GM19463 (cell line): ENCODE results near the gene FERMT3.

Experiments
- ATAC-seq: cut with Tn5 transposase; IDR thresholded peaks from one replicate; pipeline ENCODE4 v1.9.1; 2021; ENCODE audit warnings: mild to moderate bottlenecking, moderate library complexity; ENCODE audit not compliant: unreplicated experiment

The FERMT3 gene

DNA sequence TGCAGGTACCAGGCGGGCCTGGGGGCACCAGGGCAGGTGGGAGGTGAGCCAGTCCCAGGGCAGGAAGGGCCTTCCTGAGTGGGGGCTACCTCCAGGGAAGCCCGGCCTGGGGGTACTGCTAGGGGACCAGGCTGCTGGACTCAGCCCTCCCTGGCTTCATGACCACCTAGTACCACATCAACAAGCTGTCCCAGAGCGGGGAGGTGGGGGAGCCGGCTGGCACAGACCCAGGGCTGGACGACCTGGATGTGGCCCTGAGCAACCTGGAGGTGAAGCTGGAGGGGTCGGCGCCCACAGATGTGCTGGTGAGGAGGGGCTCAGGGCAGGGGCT is 12.8 kb downstream of the FERMT3 start:
- ATAC-seq: no peak

DNA sequence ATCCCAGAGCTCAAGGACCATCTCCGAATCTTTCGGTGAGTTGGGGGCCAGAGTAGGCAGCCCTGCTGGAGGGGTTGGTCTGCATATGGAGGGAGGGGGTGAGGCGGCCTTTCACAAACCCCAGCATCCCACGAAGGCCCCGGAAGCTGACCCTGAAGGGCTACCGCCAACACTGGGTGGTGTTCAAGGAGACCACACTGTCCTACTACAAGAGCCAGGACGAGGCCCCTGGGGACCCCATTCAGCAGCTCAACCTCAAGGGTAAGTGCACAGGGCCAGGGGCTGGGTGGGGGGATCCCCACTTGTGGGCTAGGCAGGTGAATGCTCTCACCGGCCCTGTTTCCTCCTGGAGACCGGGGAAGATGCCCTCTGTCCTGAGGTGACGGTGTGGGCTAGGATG is 13.2 kb downstream of the FERMT3 start:
- ATAC-seq: no peak

DNA sequence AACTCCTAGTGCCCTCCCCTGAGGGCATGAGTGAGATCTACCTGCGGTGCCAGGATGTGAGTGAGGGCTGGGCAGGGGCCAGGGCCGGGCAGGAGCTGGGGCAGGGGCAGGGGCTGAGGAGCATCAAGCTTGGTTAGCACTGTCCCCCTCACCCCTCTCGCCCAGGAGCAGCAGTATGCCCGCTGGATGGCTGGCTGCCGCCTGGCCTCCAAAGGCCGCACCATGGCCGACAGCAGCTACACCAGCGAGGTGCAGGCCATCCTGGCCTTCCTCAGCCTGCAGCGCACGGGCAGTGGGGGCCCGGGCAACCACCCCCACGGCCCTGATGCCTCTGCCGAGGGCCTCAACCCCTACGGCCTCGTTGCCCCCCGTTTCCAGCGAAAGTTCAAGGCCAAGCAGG is 13.8 kb downstream of the FERMT3 start:
- no peak for ATAC-seq

DNA sequence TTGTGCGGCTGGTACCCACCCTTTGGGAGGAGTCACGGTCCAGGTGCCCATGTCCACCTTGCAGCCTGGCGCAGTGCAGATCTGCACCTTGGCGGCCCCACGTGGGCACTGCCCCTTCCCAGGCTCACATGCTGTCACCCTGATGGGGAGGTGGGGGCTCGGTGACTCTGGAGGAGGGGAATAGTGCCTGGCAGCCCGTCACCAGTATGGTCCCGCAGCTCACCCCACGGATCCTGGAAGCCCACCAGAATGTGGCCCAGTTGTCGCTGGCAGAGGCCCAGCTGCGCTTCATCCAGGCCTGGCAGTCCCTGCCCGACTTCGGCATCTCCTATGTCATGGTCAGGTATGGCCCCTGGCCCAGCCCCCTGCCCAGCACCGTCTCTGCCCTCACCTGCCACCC is 14.3 kb downstream of the FERMT3 start:
- ATAC-seq: no peak

DNA sequence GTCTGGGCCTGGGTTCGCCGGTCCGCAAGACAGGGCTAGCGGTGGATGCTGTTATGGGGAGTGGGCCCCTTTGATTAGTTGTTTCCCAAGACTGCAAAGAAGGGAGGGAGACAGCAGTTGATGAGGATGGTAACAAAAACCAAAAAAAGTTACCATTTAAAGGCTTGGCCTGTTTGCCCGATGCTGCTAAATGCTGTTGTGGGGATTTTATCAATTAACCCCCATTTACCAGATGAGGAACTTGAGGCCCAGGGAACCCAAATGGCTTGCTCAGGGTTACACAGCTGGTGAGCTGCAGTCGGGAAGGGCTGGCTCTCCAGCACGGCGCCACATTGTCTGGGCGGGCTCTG is 16.1 kb downstream of the FERMT3 start:
- no peak for ATAC-seq

DNA sequence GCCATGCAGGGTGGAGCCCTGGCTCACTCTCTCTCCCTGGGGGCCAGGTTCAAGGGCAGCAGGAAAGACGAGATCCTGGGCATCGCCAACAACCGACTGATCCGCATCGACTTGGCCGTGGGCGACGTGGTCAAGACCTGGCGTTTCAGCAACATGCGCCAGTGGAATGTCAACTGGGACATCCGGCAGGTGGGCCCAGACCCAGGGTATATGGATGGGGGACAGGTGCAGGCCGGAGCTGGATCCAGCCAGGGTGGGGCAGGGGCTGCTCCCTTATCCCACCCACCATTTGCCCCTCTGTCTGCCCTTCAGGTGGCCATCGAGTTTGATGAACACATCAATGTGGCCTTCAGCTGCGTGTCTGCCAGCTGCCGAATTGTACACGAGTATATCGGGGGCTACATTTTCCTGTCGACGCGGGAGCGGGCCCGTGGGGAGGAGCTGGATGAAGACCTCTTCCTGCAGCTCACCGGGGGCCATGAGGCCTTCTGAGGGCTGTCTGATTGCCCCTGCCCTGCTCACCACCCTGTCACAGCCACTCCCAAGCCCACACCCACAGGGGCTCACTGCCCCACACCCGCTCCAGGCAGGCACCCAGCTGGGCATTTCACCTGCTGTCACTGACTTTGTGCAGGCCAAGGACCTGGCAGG is 16.6 kb downstream of the FERMT3 start:
- ATAC-seq: no peak

DNA sequence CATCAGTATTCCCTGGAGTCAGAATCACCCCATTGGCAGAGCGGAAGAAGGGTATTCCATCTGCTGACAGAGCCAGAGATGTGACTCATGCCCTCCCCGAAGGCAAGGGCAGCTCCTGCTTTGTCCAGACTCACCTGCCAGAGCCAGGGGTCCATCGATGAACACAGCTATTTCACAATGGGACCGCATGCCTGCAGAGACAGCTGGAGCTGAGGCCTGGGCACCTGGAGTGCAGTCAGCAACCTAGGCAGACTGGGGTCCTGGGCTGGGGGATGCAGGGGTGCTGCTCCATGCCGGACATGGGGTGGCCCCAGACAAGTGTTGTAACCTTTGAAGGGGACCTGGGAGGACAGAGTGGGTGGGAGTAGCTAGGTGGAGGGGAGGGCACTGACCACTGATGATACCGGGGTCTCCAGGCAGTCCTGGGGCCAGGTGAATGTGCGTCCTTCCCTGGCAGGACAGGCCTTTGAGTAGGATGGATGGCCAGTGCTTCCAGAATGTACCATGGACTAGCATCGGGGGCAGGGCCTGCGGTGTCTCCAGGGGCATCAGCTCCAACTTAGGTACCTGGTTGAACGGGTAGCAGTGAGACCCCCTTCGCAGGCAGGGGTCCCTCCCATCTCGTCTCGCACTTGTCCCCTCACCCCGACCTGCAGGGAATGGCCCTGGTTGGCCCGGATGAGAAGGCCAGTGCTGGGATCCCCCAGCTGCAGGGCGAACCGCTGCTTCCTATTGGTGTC is 17.8 kb downstream of the FERMT3 start:
- no peak for ATAC-seq

DNA sequence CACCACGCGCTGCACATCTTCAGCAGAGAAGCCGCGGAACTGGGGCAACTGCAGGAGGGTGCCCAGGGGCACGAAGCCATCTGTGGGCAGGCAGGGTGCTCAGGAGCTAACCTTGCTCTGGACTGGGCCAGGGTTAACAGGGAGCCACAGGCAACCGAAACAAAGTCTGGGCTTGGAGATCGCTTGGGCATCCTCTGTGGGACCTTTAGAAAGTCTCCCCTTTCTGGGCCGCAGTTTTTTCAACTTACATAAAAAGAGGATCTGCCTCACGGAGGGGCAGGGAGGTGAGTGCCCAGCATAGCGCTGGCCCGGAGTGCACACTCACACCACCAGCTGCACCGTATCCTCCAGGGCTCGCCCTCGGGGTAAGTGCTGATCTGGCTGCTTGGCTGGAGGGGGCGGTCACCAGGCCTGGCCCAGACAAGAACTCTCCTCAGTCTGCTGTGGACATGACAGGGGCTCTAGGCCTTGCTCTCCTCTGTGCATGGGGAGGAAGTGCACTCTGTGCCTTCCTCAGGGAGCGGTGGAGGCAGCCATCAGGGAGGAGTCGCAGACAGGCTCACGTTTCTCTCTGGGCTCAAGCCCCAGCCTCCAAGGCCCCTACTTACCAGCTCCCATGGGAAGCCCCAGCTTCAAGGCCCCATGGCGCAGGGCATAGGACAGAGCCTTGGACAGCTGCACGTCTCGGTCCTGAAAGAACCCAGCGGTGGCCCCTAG is 18.5 kb downstream of the FERMT3 start:
- ATAC-seq: no peak

DNA sequence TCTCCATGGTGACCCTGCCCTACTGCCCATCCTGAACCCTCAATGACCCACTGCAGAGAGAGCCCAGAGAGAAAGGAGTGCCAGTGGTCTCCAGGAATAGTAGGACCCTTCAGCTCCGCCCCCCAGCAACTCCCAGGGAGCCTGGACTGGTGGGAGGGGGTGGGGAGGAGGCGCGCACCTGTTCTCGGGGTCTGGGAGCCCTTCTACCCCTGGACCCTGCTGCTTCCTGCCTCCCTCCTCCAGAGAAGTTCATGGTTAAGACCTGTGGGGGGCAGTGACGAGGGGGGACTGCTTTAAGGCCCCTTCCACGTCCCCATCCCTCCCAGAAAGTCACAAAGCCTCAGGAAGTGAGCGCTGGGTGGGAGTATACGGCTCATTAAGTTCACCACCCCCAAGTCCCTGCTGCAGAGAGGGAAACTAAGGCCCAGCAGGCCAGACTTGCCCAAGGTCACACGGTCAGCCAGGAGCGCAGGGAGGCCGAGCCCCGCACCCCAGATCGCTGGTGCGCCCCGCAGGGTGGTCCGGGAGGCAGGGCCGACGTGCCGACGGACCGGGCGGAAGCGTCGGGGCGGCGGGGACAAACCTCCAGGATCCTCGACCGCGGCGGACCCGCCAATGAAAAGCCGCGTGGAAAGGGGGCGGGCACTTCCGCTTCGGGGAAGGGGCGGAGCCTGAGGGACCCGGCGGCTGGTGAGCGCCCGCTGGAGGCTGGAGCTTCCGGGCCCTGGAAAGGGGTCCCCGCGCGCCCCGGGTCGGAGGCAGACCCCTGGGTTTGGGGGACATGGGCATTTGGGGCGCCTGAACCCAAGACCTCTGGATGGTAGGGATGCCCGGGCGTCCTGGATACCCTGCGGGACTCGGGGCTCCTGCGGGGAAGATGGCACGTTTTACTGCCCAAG is 19.3 kb downstream of the FERMT3 start, which contains the start of the genes NUDT22 and TRPT1:
Gene NUDT22, plus strand, starts transcription at position 667 of the 899 bp plus-strand sequence. CDS start 379 bp downstream, outside the sequence.
Gene TRPT1, minus strand, starts transcription at position 579 of the 899 bp plus-strand sequence. Its CDS starts 326 bp downstream, at position 253.
- peak; percentile 53 for ATAC-seq

DNA sequence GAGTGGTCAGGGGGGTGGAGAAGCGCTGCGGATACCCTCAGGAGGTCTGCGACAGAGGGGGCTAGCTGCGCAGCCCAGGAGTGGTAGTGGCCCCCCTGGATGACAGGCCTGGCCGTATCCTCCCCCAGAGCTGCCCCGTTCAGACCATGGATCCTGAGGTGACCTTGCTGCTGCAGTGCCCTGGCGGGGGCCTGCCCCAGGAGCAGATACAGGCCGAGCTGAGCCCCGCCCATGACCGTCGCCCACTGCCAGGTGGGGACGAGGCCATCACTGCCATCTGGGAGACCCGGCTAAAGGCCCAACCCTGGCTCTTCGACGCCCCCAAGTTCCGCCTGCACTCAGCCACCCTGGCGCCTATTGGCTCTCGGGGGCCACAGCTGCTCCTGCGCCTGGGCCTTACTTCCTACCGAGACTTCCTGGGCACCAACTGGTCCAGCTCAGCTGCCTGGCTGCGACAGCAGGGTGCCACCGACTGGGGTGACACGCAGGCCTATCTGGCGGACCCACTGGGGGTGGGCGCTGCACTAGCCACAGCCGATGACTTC is 20.1 kb downstream of the FERMT3 start:
- ATAC-seq: peak; percentile 34

DNA sequence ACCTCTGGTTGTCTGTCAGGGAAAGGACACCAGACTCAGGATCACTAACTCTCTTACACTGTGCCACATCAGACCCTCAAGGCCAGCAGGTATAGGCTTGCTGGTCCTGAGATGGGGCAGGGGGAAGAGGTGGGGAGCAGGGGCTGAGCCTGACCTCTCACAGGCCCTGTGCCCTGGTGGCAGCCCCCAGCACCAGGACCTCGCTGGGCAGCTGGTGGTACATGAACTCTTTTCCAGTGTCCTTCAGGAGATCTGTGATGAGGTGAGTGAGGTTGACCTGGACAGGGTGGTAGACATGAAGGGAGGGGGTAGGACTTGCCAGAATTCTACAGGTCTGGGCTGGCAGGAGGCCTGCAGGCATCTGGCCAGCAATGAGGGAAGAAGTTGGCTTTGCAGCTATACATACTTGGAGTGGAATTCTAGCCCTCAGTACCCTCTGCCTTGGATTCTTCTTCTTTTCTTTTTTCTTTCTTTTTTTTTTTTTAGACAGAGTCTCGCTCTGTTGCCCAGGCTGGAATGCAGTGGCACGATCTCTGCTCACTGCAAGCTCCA is 21.0 kb downstream of the FERMT3 start:
- no peak for ATAC-seq

DNA sequence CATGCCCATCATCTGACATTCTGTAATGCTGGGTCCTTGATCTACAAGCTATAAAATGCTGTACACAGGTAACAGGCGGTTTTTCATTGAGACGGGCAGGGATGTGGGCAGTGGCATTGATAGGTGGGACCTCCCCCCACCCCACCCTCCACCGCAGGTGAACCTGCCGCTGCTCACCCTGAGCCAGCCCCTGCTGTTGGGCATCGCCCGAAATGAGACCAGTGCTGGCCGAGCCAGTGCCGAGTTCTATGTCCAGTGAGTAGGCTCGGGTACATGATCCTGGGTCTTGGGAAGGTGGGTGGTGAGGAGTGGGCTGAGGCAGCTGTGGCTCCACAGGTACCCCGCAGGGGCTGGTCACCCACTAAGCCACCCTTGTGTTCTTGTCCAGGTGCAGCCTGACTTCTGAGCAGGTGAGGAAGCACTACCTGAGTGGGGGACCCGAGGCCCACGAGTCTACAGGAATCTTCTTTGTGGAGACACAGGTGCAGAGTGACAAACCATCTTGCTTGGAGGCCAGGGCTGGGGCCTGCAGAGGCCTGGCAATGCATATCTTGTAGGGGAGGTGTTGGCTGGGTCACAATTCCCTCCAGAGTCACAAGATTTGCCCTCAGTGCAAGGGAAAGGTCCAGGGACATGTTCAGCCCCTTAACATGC is 22.7 kb downstream of the FERMT3 start:
- no peak for ATAC-seq

DNA sequence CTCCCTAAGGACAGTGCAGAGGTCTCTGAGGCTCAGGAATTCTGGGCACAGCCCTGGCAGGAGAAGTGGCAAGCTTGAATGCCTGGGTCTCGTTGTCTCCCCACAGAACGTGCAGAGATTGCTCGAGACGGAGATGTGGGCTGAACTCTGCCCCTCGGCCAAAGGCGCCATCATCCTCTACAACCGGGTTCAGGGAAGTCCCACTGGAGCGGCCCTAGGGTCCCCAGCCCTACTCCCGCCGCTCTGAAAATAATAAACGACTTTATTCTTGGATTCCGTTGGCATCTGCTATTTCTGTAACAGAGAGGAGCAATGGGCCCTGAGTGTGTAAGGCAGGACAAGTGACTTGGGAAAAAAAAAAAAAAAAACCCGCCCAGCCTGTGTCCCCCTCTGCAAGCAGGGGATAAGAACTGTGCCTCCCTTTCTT is 23.2 kb downstream of the FERMT3 start:
- ATAC-seq: no peak

DNA sequence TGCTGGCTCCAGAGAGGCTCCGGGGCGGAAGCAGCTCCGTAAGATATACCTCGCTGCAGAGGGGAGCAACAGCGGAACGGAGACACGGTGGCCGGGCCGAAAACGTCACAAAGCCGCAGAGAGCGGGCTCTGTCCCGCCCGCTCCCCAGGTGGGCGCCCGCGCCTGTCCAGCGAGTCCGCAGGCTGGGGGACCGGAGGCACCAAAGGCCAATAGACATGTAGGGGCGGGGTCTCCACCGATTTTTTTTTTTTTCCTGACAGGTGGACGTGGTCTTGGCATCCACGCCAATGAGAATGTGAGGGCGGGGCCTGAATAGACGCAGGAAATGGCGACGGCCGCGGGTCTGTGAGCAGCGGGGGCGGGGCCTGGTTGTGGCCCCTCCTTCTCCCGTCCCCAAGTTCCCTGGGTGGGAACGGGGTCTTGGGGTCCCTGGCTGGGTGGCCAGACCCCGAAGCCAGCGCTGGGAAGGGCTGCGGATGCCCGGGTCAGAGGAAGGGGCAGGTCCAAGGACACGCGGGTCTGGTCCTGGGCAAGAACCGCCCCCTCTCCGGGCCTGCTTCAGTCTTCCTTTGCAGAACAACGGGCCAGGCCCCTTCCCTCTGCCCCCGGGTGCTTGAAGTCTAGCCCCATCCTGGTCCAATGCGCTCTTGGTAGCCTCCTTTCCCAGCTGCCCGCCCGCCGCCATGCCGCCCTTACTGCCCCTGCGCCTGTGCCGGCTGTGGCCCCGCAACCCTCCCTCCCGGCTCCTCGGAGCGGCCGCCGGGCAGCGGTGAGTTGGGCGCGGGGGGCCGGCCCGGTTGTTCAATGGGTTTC is 23.9 kb downstream of the FERMT3 start, which contains the start of gene DNAJC4:
Gene DNAJC4, plus strand, starts transcription at position 378 of the 814 bp plus-strand sequence. Its CDS starts 307 bp downstream, at position 685.
- peak; percentile 38 for ATAC-seq

DNA sequence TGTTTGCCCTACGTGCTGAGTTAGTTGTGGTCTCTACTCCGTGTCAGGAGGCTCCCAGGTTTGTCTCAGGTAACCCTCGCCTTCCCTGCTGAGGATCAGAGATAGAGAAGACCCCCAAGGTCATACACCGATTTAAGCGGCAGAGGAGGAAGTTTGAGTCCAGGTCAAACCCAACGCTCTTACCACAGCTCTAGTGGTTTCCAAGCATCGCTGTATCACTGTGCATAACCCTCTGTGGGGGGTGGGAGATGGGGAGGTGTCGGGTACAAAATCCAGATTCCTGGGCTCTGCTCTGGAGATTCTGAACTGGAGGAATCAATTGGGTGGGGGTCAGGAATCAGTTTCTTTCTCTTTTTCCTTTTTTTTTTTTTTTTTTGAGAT is 24.5 kb downstream of the FERMT3 start:
- ATAC-seq: no peak

DNA sequence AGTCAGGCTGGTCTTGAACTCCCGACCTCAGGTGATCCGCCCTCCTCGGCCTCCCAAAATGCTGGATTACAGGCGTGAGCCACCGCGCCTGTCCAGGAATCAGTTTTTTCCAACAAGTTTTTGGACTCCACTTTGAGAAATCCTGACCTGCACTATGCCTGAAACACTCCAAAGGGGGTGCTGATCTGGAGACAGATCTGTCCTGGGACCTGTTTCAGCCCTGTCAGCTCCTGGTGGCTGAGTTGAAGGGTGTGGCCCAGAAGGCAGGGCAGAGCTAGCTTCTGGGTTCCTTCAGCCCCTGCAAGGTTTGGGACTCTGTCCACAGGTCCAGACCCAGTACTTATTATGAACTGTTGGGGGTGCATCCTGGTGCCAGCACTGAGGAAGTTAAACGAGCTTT is 25.0 kb downstream of the FERMT3 start:
- no peak for ATAC-seq

DNA sequence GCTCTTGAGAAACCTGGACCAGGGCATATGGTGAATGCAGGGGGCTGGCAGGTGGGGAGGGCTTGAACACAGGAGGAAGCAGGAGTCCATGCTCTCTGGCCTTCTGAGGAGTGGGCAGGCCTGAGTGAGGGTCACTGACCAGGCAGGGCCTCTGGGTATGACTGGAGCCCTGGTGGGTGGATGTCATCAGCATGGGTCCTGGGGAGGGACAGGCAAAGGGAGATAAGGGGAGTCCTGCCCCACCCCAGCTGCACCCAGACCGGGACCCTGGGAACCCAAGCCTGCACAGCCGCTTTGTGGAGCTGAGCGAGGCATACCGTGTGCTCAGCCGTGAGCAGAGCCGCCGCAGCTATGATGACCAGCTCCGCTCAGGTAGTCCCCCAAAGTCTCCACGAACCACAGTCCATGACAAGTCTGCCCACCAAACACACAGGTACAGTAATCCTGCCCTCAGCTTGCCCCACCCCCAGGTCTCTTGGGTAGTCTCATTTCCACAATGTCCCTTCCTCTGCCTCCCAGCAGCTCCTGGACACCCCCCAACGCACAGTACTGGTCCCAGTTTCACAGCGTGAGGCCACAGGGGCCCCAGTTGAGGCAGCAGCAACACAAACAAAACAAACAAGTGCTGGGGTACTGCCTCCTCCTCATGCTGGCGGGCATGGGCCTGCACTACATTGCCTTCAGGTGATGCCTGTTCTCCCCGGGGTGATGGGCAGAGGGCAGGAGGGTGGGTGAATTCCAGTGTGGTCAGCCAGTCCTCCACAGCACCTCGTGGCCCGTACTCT is 25.9 kb downstream of the FERMT3 start:
- no peak for ATAC-seq

DNA sequence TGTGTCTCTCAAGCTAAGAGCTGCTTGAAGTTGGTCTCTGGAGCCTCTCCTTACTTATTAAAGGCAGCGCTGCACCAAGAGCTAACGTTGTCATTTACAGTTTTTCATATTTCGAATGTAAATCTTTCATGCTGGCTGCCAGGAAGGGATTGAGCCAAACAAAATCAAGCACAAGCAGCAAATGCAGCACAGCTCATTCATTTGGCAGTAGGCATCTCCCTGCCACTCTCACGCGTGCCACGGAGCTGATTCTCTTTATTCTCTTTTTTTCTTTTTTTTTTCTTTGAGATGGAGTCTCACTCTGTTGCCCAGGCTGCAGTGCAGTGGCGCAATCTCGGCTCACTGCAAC is 26.4 kb downstream of the FERMT3 start:
- no peak for ATAC-seq
